Measurements from ENCODE around the gene NACAD.
"Not testable (repeated sequence)": the region's sequence is repeated elsewhere in the genome, so short reads cannot be mapped to it uniquely, and the experiment has no call there.

GRCh38 chr7:45034710-45035109, 54.1 kb downstream of the NACAD start:
- not testable (repeated sequence) for TF ChIP-seq CTCF (conservative IDR thresholded peaks at IDR 0.05 in 1 of 2, IDR thresholded peaks at IDR 0.05 in 1 of 2; ENCODE audit: extremely low read depth in 1 of 2, insufficient read depth in 1 of 2, low read depth in 1 of 2, low read length in 2 of 2); EZH2 (IDR thresholded peaks at IDR 0.05; ENCODE audit: borderline replicate concordance, low read length)

Measured in mammary epithelial cell (primary cell).